Stimulated activated CD8-positive, alpha-beta memory T cell treated with anti-CD3 and anti-CD28 coated beads, Interleukin-12 subunit alpha, Interleukin-12 subunit beta, amount 100 ng/mL, for 24 hours (primary cell): ENCODE results near the gene RBM6.

Experiments
- DNase-seq: peaks from one replicate; pipeline ENCODE4 v3.0.0-alpha.2; 2020; ENCODE audit errors: extremely low read depth

RBM6 gene

DNA sequence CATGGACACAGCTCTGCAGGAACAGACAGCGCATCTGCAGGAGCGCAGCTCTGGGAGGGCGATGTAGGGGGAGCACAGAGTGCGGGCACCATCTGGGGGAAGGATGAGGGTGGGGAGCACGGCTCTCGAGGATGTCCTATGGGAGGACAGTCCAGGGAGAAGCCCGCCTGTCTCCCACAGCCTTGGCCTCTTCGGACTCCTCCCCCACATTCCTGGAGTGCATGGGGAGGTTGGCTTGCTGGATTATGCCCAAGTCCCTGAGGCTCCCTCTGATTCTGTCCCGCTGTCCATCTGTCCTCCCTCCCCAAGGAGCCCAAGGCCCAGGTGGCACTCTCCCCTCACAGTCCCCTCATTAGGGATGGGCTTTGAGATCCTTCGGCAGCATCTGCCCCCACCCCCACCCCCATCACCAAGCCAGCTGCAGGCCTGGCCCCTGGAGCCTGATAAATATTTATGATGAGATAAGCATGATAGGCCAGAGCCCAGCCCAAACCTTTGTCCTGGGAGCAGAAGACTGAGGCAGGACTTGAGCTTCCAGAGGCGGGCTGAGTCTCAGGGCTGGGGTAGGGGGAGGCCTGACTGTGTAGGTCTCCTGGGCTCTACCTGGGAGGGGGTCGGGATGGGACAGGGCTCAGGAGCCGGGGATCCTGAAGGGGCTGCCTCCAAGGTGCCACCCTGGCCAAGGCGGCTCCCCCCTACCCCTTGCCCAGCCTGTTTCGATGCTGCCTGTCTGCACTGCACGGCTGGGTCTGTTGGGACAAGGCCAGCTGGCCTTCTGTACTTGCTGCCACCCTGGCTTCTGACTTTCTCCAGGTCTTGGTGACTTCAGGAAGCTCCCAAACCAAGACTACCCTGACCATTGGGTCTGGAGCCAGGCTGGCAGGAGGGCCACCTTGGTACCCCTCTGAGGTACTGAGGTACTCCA, 186.6 kb downstream of the RBM6 start:
- no peak for DNase-seq
